ENCODE results near the gene CTBP2. TPM values are rescaled to one million over a fixed set of nuclear protein-coding genes. Genes with fewer than 3 reads are reported as not detected.
A peak's percentile ranks its signal among the peaks of the same experiment; 100 is the strongest.

Gene CTBP2
- total RNA-seq, 3 donors from 2014 or later (not counting 1 experiment from before 2014, with no cell fraction given) = 120 to 179 (median 124) TPM

DNA sequence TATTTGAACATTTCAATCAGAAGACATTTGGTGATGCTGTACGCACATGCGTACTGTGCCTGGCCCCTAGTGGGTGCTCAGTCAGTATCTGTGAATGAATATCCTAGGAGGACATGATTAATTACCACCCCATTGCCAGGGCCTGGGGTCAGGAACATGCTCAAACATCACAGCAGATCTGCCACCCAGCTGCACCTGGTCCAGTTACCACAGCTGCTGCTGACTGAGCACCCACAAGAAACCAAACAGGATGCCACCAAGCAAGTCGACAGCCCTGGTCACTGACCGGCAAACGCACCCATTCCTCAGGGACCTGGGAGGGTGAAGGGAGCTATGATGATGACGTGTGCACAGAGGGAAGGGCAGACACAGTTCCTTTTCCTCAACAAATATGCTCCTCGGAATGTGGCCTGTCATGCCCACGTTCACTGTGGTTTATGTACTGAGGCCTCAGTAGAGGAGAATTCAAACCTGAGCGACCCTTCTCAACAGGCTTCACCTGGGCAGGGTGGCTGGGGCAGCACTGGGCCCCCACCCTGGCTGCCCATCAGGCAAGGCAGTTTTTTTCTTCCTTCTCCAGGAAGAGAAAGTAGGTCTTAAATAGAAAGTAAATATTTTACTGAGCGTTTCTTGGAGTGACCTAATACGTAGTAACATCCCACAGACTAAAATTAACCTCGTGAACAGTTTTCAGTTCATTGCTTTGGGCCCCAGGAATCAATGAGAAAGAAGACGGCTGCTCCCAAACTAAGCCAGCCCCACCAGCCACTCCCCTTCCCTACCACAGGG lies 13.4 kb downstream of the CTBP2 start:
- Mint-ChIP-seq H3K9me3 (no peaks in the 10 kb centered on the region), H3K36me3 (no peaks in the 10 kb centered on the region), H3K27ac (peak overlapping the region; percentile 97 to 98), H3K27me3 (ENCODE audit: low read depth in 2 of 2) (no peaks in the 10 kb centered on the region), H3K4me3 (peak overlapping the region; percentile 88), H3K4me1 (peaks cover 82 to 88% of the 10 kb centered on the region in 2 donors)
- 16% methylated on average over 12 of the region's 13 CpGs for WGBS (ENCODE audit: insufficient coverage)
- intact Hi-C loops (cut with micrococcal nuclease) = no loop called here
- Histone ChIP-seq H3K36me3 (ENCODE audit: control insufficient read depth, insufficient read depth, low read length) (peaks cover 2% of the 10 kb centered on the region), H3K27ac (ENCODE audit: low read length) (peak overlapping the region; percentile 87), H3K4me1 (ENCODE audit: control insufficient read depth, insufficient read depth, low read length) (peaks cover 94% of the 10 kb centered on the region), H3K27me3 (ENCODE audit: control insufficient read depth, insufficient read depth, low read length) (no peaks in the 10 kb centered on the region), H3K9me3 (ENCODE audit: control insufficient read depth, insufficient read depth, low read length) (no peaks in the 10 kb centered on the region), H3K4me3 (ENCODE audit: low read length) (no peak overlapping the region)
- DNase-seq = peak; percentile 14 to 49
- ATAC-seq = peak; percentile 58 to 70 (median 62)
- TF ChIP-seq CTCF (IDR thresholded peaks at IDR 0.05) = no peak

- Histone ChIP-seq H3K36me3 (ENCODE audit: control insufficient read depth, insufficient read depth, low read length) (no peaks in the 10 kb centered on the region), H3K27me3 (ENCODE audit: control insufficient read depth, insufficient read depth, low read length) (no peaks in the 10 kb centered on the region), H3K27ac (ENCODE audit: low read length) (no peak overlapping the region), H3K9me3 (ENCODE audit: control insufficient read depth, insufficient read depth, low read length) (no peaks in the 10 kb centered on the region), H3K4me3 (ENCODE audit: low read length) (no peak overlapping the region), H3K4me1 (ENCODE audit: control insufficient read depth, insufficient read depth, low read length) (peaks cover 95% of the 10 kb centered on the region)
- Mint-ChIP-seq H3K4me3 (no peak overlapping the region), H3K36me3 (no peaks in the 10 kb centered on the region), H3K4me1 (peaks cover 84 to 89% of the 10 kb centered on the region in 2 donors), H3K9me3 (no peaks in the 10 kb centered on the region), H3K27ac (peak overlapping the region; percentile 97 to 98), H3K27me3 (ENCODE audit: low read depth in 2 of 2) (no peaks in the 10 kb centered on the region)
- DNase-seq = no peak
- intact Hi-C loops (cut with micrococcal nuclease) = loop anchor here (1.0 kb wide), 1 partner anchor 81 kb away; no protein-coding TSS in a partner anchor
- ATAC-seq = no peak
- TF ChIP-seq CTCF (IDR thresholded peaks at IDR 0.05) = no peak
- WGBS (ENCODE audit: insufficient coverage) = 92% methylated on average over 5 of the region's 5 CpGs
Measured at GRCh38 chr10:125145636-125146035, 14.7 kb downstream of the CTBP2 start.

GRCh38 chr10:125144693-125145623 lies 15.4 kb downstream of the CTBP2 start:
- H3K36me3 ChIP-seq (ENCODE audit: control insufficient read depth, insufficient read depth, low read length) = no peaks in the 10 kb centered on the region
- ATAC-seq = peak in 2 of 3 donors; percentile 37 to 52
- no peak overlapping the region for H3K27ac ChIP-seq (ENCODE audit: low read length)
- WGBS (ENCODE audit: insufficient coverage) = 32% methylated on average over 12 of the region's 13 CpGs
- Mint-ChIP-seq H3K9me3 (no peaks in the 10 kb centered on the region), H3K27ac (peak overlapping the region; percentile 97 to 98), H3K27me3 (ENCODE audit: low read depth in 2 of 2) (no peaks in the 10 kb centered on the region), H3K36me3 (no peaks in the 10 kb centered on the region), H3K4me3 (peak overlapping the region; percentile 67), H3K4me1 (peaks cover 81 to 84% of the 10 kb centered on the region in 2 donors)
- no peak overlapping the region for H3K4me3 ChIP-seq (ENCODE audit: low read length)
- no peaks in the 10 kb centered on the region for H3K9me3 ChIP-seq (ENCODE audit: control insufficient read depth, insufficient read depth, low read length)
- no peak for DNase-seq
- intact Hi-C loops (cut with micrococcal nuclease) = loop anchor here (1.0 kb wide), 1 partner anchor 81 kb away; no protein-coding TSS in a partner anchor
- peak; percentile 46 for TF ChIP-seq CTCF (IDR thresholded peaks at IDR 0.05)
- peaks cover 95% of the 10 kb centered on the region for H3K4me1 ChIP-seq (ENCODE audit: control insufficient read depth, insufficient read depth, low read length)
- H3K27me3 ChIP-seq (ENCODE audit: control insufficient read depth, insufficient read depth, low read length) = no peaks in the 10 kb centered on the region

All from natural killer cell (primary cell).